ENCODE data around the gene SEMA7A. TPM values are rescaled to one million over a fixed set of nuclear protein-coding genes. Genes with fewer than 3 reads are reported as not detected.

The SEMA7A gene
- total and polyA plus RNA-seq, 3 experiments from 2014 or later = 1.9 to 72.5 (median 71.2) TPM

DNA sequence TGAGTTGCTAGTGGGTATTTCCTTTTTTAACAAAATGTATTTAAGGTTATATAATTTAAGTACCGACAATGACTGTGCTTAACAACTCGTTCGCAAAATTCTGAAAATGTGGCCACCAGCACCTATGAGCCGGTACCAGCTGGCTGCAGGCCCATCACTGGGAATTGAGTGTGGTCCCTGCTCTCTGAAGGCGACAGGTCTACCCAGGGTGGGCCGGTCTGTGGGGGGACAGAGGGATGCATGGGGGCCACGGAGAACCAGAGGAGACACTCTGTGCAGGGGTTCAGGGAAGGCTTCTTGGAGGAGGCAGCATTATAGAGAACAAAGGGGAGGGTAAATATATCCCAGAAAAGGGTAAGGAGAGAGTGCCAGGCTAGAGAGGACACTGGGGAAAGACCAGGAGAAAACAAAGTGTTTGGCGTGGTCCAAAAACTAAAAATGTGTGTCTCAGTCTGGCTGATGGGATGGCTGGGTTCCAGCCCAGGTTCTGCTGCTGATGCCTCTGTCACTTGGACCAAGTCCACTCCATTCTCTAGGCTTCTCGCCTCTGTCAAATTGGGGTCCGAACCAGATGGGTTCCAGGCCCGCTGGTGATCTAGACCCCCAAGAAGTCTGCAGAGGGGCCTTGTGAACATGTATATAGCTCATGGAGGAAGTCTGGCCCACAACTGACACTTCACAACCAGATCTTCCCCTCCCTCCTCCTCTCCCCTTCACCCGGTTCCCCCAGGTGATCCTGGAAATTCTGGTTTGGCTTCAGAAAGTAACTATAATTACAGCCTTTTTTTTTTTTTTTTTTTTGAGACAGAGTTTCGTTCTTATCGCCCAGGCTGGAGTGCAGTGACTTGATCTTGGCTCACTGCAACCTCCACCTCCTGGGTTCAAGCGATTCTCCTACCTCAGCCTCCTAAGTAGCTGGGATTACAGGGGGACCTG is 55.7 kb downstream of the SEMA7A start:
- H3K9me3 ChIP-seq (ENCODE audit: low read length) = no peaks in the 10 kb centered on the region
- H3K27ac Mint-ChIP-seq = peak overlapping the region in 1 of 8 donors; percentile 42
- H3K9me3 Mint-ChIP-seq = no peaks in the 10 kb centered on the region
- ChIA-PET CTCF (interaction anchor here (0.7 to 1.7 kb wide), 9 partner anchors 10 to 392 kb away, joined by 3 to 6 read pairs (median 4); partner anchors contain the start of gene CYP11A1), POLR2A (no interaction called here)
- no peak overlapping the region for H3K4me3 Mint-ChIP-seq
- peaks cover 11 to 26% (median 19%) of the 10 kb centered on the region in 3 donors for H3K4me1 Mint-ChIP-seq
- H3K27me3 Mint-ChIP-seq = peaks cover 0 to 3% of the 10 kb centered on the region in 2 donors
- H3K27me3 ChIP-seq (ENCODE audit: insufficient read depth, low read length, poor library complexity, severe bottlenecking) = no peaks in the 10 kb centered on the region
- peaks cover 12% of the 10 kb centered on the region for H3K4me1 ChIP-seq (ENCODE audit: insufficient read depth, low read length)
- no peak for DNase-seq
- no peak overlapping the region for H3K27ac ChIP-seq (ENCODE audit: low read depth, low read length)
- no peak overlapping the region for H3K4me3 ChIP-seq (ENCODE audit: low read length)
- no peaks in the 10 kb centered on the region for H3K36me3 ChIP-seq (ENCODE audit: insufficient read depth, low read length)
- H3K36me3 Mint-ChIP-seq = no peaks in the 10 kb centered on the region

DNA sequence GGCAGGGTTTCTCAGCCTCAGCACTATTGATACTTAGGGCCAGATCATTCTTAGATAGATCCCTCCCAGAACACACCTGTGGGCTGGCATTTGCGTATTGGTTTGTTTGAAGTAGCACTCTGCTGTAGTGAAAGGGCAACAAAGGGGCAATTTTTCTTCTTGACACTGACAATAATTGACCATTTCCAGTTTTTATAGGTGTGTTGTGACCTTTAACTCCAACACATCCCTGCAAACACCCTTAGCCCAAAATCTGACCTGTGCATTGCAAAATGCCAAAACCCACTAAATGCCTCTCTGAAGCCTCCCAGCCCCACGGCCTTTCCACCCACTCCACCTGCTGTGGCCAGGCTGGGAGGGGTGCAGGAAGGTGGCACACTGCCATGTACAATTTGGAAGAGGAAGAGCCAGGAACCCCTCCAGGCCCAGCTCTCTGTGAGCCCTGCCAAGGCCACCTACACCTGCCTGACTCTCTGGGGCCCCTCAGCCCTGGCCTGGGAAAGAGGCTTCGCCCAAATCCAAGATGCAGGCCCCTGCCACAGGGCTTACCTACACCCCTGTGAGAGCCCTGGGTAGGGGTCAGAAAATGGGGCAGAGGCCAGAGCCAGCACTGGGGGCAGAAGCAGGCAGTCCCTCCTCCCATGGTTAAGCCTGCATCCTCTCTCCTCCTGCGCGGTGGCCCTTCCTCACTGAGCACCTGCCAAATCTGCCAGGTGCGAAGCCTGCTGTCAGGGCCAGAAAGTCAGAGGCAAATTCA is 56.8 kb downstream of the SEMA7A start:
- no peak overlapping the region for H3K4me3 ChIP-seq (ENCODE audit: low read length)
- Mint-ChIP-seq H3K4me3 (no peak overlapping the region), H3K4me1 (peaks cover 11 to 15% (median 13%) of the 10 kb centered on the region in 3 donors), H3K27me3 (peaks cover 0 to 3% of the 10 kb centered on the region in 2 donors), H3K27ac (peak overlapping the region in 1 of 8 donors; percentile 11), H3K36me3 (no peaks in the 10 kb centered on the region), H3K9me3 (no peaks in the 10 kb centered on the region)
- no peaks in the 10 kb centered on the region for H3K9me3 ChIP-seq (ENCODE audit: low read length)
- DNase-seq = no peak
- H3K4me1 ChIP-seq (ENCODE audit: insufficient read depth, low read length) = peaks cover 10% of the 10 kb centered on the region
- H3K27ac ChIP-seq (ENCODE audit: low read depth, low read length) = no peak overlapping the region
- no peaks in the 10 kb centered on the region for H3K27me3 ChIP-seq (ENCODE audit: insufficient read depth, low read length, poor library complexity, severe bottlenecking)
- POLR2A ChIA-PET = no interaction called here
- H3K36me3 ChIP-seq (ENCODE audit: insufficient read depth, low read length) = no peaks in the 10 kb centered on the region
- CTCF ChIA-PET = interaction anchor here (1.1 to 3.2 kb wide), 5 partner anchors 34 to 65 kb away, joined by 3 to 37 read pairs (median 6); no protein-coding TSS in a partner anchor

- H3K4me1 Mint-ChIP-seq = peaks cover 11 to 15% (median 13%) of the 10 kb centered on the region in 3 donors
- Histone ChIP-seq H3K27ac (ENCODE audit: low read depth, low read length) (no peak overlapping the region), H3K9me3 (ENCODE audit: low read length) (no peaks in the 10 kb centered on the region), H3K4me1 (ENCODE audit: insufficient read depth, low read length) (peaks cover 10% of the 10 kb centered on the region), H3K36me3 (ENCODE audit: insufficient read depth, low read length) (no peaks in the 10 kb centered on the region), H3K4me3 (ENCODE audit: low read length) (no peak overlapping the region), H3K27me3 (ENCODE audit: insufficient read depth, low read length, poor library complexity, severe bottlenecking) (no peaks in the 10 kb centered on the region)
- POLR2A ChIA-PET = interaction anchor here (1.0 kb wide), 1 partner anchor 63 kb away, joined by 3 read pairs; no protein-coding TSS in a partner anchor
- no peaks in the 10 kb centered on the region for H3K9me3 Mint-ChIP-seq
- CTCF ChIA-PET = interaction anchor here (0.9 to 3.2 kb wide), 11 partner anchors 9 to 114 kb away, joined by 3 to 37 read pairs (median 3); no protein-coding TSS in a partner anchor
- peaks cover 0 to 2% of the 10 kb centered on the region in 2 donors for H3K27me3 Mint-ChIP-seq
- no peaks in the 10 kb centered on the region for H3K36me3 Mint-ChIP-seq
- DNase-seq = no peak
- H3K4me3 Mint-ChIP-seq = no peak overlapping the region
- no peak overlapping the region for H3K27ac Mint-ChIP-seq
Observed at GRCh38 chr15:74376226-74376625, 57.5 kb downstream of the SEMA7A start.

DNA sequence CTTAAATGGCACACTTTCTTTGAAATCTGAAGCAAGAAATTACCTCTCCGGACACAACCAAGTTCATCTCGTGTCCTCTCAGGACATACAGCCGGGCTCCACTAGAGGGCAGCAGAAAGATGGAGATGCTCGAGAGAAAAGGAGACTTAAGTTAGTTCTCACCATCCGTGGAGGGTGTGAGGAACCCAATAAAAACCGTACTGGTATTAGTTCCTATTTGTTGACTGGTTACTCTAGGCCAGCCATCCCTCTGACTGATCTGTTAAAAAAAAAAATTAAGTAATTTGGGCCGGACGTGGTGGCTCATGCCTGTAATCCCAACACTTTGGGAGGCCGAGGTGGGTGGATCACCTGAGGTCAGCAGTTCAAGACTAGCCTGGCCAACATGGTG is 58.5 kb downstream of the SEMA7A start:
- Mint-ChIP-seq H3K36me3 (no peaks in the 10 kb centered on the region), H3K27me3 (peaks cover 0 to 6% of the 10 kb centered on the region in 2 donors), H3K9me3 (no peaks in the 10 kb centered on the region), H3K27ac (peak overlapping the region; percentile 23 to 75 (median 50)), H3K4me3 (peak overlapping the region; percentile 66 to 95 (median 82)), H3K4me1 (peaks cover 11 to 15% (median 13%) of the 10 kb centered on the region in 3 donors)
- H3K4me3 ChIP-seq (ENCODE audit: low read length) = peak overlapping the region; percentile 85
- no peak overlapping the region for H3K27ac ChIP-seq (ENCODE audit: low read depth, low read length)
- no peaks in the 10 kb centered on the region for H3K27me3 ChIP-seq (ENCODE audit: insufficient read depth, low read length, poor library complexity, severe bottlenecking)
- H3K4me1 ChIP-seq (ENCODE audit: insufficient read depth, low read length) = peaks cover 10% of the 10 kb centered on the region
- ChIA-PET CTCF (interaction anchor here (0.9 to 4.4 kb wide), 18 partner anchors 8 to 412 kb away, joined by 3 to 37 read pairs (median 5); no protein-coding TSS in a partner anchor), POLR2A (interaction anchor here (1.0 to 1.4 kb wide), 2 partner anchors 64 to 86 kb away, joined by 3 to 13 read pairs; partner anchors contain the start of gene UBL7)
- H3K9me3 ChIP-seq (ENCODE audit: low read length) = no peaks in the 10 kb centered on the region
- DNase-seq = peak; percentile 66 to 87 (median 72)
- H3K36me3 ChIP-seq (ENCODE audit: insufficient read depth, low read length) = no peaks in the 10 kb centered on the region

DNA sequence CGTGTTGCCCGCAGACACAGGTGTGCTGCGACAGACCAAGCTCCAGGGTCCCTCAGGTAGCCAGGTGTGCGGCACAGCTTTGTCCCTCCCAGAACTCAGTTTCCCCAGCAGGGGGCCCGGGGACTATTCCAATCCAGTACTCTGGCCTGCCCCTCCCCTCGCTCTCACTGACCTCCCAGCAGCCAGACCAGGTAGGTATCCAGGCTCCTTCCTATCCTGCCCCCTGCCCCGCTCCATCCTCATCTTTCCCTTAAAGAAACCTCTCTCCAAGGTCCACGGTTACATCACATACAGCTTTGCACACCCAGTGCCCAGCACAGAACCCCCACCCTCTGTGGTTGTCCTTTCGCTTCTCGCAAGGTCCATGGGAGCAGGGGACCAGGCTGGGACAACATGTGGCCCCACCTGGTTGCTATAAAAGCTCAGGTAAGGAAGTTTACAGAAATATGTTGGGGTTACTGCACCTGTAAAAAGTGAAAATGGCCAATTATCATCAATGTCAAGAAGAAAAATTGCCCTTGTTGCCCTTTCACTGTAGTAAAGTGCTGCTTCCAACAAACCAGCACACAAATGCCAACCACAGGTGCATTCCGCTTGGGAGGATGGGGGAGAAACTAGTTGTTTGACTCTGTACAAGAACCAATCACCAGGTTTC is 59.0 kb downstream of the SEMA7A start:
- Mint-ChIP-seq H3K4me3 (peak overlapping the region; percentile 66 to 95 (median 82)), H3K4me1 (peaks cover 11 to 15% (median 13%) of the 10 kb centered on the region in 3 donors), H3K9me3 (no peaks in the 10 kb centered on the region), H3K36me3 (no peaks in the 10 kb centered on the region), H3K27me3 (peaks cover 0 to 9% of the 10 kb centered on the region in 2 donors), H3K27ac (peak overlapping the region; percentile 23 to 80 (median 50))
- H3K4me1 ChIP-seq (ENCODE audit: insufficient read depth, low read length) = peaks cover 10% of the 10 kb centered on the region
- POLR2A ChIA-PET = interaction anchor here (1.4 kb wide), 1 partner anchor 86 kb away, joined by 13 read pairs; the partner anchor contains the start of gene UBL7
- no peaks in the 10 kb centered on the region for H3K36me3 ChIP-seq (ENCODE audit: insufficient read depth, low read length)
- no peak for DNase-seq
- CTCF ChIA-PET = interaction anchor here (0.7 to 4.4 kb wide), 20 partner anchors 9 to 413 kb away, joined by 3 to 37 read pairs (median 4); no protein-coding TSS in a partner anchor
- no peak overlapping the region for H3K27ac ChIP-seq (ENCODE audit: low read depth, low read length)
- peak overlapping the region; percentile 85 for H3K4me3 ChIP-seq (ENCODE audit: low read length)
- no peaks in the 10 kb centered on the region for H3K9me3 ChIP-seq (ENCODE audit: low read length)
- H3K27me3 ChIP-seq (ENCODE audit: insufficient read depth, low read length, poor library complexity, severe bottlenecking) = no peaks in the 10 kb centered on the region

- Histone ChIP-seq H3K9me3 (ENCODE audit: low read length) (no peaks in the 10 kb centered on the region), H3K4me3 (ENCODE audit: low read length) (peak overlapping the region; percentile 85), H3K27me3 (ENCODE audit: insufficient read depth, low read length, poor library complexity, severe bottlenecking) (no peaks in the 10 kb centered on the region), H3K36me3 (ENCODE audit: insufficient read depth, low read length) (no peaks in the 10 kb centered on the region), H3K4me1 (ENCODE audit: insufficient read depth, low read length) (peaks cover 10% of the 10 kb centered on the region), H3K27ac (ENCODE audit: low read depth, low read length) (peak overlapping the region; percentile 54)
- ChIA-PET CTCF (interaction anchor here (0.7 to 4.4 kb wide), 29 partner anchors 10 to 583 kb away, joined by 3 to 37 read pairs (median 4); partner anchors contain the start of gene RPP25), POLR2A (interaction anchor here (0.6 to 1.4 kb wide), 3 partner anchors 9 to 1233 kb away, joined by 4 to 13 read pairs (median 8); partner anchors contain the start of gene UBL7)
- Mint-ChIP-seq H3K4me3 (peak overlapping the region; percentile 66 to 95 (median 82)), H3K36me3 (no peaks in the 10 kb centered on the region), H3K27ac (peak overlapping the region; percentile 53 to 87 (median 75)), H3K4me1 (peaks cover 11 to 15% (median 13%) of the 10 kb centered on the region in 3 donors), H3K27me3 (peaks cover 5 to 15% of the 10 kb centered on the region in 2 donors), H3K9me3 (no peaks in the 10 kb centered on the region)
- peak; percentile 88 to 97 (median 93) for DNase-seq
Observed at GRCh38 chr15:74373731-74374647, 59.8 kb downstream of the SEMA7A start.
